OCI-LY1 (cell line): Measurements from ENCODE around the gene GLT8D1.

Source experiments
- CTCF ChIP-seq: fragments of 200-600 bp; sonication (generic), shearing (Covaris generic); IDR thresholded peaks from 2 replicates; pipeline ENCODE4 v1.5.1; 2017; ENCODE audit warnings: mild to moderate bottlenecking, antibody characterized with exemption, low read length, moderate library complexity, mixed read lengths
- EZH2 ChIP-seq: fragments of 200-600 bp; sonication (generic), shearing (Covaris generic); IDR thresholded peaks from 2 replicates; pipeline ENCODE4 v1.8.0; 2017; ENCODE audit warnings: borderline replicate concordance, mixed run types, mild to moderate bottlenecking, antibody characterized with exemption, low read length, moderate library complexity, mixed read lengths

GRCh38 chr3:52682016-52682415 lies 23.6 kb downstream of the GLT8D1 start:
- no peak for TF ChIP-seq CTCF
- no peak for TF ChIP-seq EZH2
